ENCODE measurements around the gene UBE2L3.

DNA sequence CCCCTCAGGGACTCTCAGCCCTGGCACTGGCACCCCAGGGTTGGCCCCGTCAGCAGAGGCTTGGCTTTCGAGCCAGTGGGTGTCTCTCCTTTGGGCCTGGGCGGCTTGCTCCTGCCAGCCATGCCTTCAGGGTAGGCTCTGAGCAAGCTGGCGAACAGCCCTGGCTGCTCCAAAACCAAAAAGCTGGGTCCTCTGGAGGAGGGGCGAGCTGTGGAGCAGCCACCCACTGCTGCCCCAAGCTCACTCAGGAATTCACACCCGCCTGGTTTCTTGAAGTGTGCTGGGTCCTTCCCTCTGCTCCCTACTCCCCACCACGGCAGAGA is 56.1 kb downstream of the UBE2L3 start:
- TF ChIP-seq POLR2AphosphoS5 (IDR thresholded peaks at IDR 0.05; ENCODE audit: low read depth, low read length) (no peak), PAX5 (IDR thresholded peaks at IDR 0.05; ENCODE audit: insufficient read depth, low read length, severe bottlenecking) (no peak), SPI1 (IDR thresholded peaks at IDR 0.05; ENCODE audit: low read depth, low read length) (no peak), POLR2A (IDR thresholded peaks at IDR 0.05; ENCODE audit: low read depth, low read length) (no peak)

Data from GM12891 (cell line).